Measurements from ENCODE around the gene RCL1. TPM values are rescaled to one million over a fixed set of nuclear protein-coding genes. Genes with fewer than 3 reads are reported as not detected.

The RCL1 gene
- total RNA-seq, 4 donors from 2014 or later, result 15.6 to 29.3 (median 18.3) TPM

DNA sequence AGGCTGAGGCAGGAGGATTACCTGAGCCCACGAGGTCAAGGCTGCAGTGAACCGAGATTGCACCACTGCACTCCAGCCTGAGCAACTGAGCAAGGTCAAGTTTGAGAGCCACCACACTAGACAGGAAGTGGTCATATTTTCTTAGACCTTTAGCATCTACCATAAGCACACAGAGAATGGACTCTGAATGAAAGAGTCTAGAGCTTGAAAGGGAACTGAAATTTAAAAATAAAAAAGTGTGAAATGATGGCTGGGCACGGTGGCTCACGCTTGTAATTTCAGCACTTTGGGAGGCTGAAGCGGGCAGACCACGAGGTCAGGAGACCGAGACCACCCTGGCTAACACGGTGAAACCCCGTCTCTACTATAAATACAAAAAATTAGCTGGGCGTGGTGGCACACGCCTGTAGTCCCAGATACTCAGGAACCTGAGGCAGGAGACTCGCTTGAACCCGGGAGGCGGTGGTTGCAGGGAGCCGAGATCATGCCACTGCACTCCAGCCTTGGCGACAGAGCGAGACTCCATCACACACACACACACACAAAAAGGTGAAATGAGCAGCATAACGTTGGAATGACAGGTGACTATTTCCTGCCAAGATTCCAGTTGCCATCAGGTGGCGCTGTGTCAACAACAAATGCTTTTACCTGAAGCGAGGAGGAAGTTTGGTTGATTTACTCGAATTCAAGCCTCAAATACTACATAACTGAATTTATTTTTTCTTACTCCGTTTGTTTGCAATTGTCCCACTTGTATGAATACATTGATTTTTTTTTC is 30.4 kb upstream of the RCL1 start:
- intact Hi-C loops (cut with DNase I), result loop anchor here (5.0 to 10.0 kb wide), 2 partner anchors 225 to 663 kb away; partner anchors contain the start of gene JAK2
- no peaks in the 10 kb centered on the region for H3K9me3 ChIP-seq
- peaks cover 0 to 7% of the 10 kb centered on the region in 2 donors for H3K4me1 ChIP-seq
- H3K27ac ChIP-seq, result no peak overlapping the region
- 30% methylated on average over 22 of the region's 22 CpGs for WGBS, 2 donors
- DNase-seq, result peak; percentile 81 to 88
- no peaks in the 10 kb centered on the region for H3K27me3 ChIP-seq
- no peak overlapping the region for H3K4me3 ChIP-seq (replicated peaks in 1 of 3)
- no peaks in the 10 kb centered on the region for H3K36me3 ChIP-seq
- TF ChIP-seq, protein P1, sequence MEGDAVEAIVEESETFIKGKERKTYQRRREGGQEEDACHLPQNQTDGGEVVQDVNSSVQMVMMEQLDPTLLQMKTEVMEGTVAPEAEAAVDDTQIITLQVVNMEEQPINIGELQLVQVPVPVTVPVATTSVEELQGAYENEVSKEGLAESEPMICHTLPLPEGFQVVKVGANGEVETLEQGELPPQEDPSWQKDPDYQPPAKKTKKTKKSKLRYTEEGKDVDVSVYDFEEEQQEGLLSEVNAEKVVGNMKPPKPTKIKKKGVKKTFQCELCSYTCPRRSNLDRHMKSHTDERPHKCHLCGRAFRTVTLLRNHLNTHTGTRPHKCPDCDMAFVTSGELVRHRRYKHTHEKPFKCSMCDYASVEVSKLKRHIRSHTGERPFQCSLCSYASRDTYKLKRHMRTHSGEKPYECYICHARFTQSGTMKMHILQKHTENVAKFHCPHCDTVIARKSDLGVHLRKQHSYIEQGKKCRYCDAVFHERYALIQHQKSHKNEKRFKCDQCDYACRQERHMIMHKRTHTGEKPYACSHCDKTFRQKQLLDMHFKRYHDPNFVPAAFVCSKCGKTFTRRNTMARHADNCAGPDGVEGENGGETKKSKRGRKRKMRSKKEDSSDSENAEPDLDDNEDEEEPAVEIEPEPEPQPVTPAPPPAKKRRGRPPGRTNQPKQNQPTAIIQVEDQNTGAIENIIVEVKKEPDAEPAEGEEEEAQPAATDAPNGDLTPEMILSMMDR (IDR thresholded peaks at IDR 0.05), result peak; percentile 55 to 92 (median 79)
- no peak for TF ChIP-seq POLR2A (IDR thresholded peaks at IDR 0.05)

DNA sequence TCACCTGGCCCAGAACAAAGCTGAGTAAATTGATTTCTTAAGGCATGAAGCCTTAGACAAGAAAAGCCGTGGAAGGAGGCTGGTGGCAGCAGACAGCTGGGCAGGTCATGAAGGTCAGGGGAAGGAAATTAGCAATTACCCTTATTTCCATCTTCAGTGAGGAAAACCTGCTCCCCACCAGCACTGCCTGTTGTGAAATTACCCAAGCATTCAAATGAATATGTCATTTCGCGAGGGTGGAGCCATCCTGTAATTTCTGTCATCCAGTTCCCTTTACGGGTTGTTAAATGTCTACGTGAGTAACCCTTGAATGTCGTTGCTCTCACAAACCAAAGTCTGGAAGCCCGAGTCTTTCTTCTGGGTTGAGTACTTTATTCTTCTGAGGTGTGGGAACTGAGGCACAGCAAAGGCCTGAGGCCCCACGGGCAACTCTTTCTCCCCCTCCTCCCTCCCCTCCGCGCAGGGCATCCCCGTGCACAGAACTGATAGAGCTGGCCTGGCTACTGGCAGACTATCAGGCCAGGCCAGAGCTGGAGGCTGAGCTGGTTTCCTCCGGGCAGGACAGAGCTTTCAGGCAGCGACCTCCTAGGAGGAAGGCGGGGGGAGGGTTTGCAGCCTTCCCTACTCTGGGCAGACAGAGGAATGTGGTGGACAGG is 29.7 kb upstream of the RCL1 start:
- DNase-seq, result no peak
- Histone ChIP-seq H3K9me3 (no peaks in the 10 kb centered on the region), H3K4me3 (replicated peaks in 1 of 3) (no peak overlapping the region), H3K36me3 (no peaks in the 10 kb centered on the region), H3K27me3 (no peaks in the 10 kb centered on the region), H3K4me1 (peaks cover 0 to 7% of the 10 kb centered on the region in 2 donors), H3K27ac (no peak overlapping the region)
- TF ChIP-seq POLR2A (IDR thresholded peaks at IDR 0.05), result no peak
- TF ChIP-seq, protein P1 (IDR thresholded peaks at IDR 0.05), result no peak
- WGBS, 2 donors, result 54 to 56% methylated on average over 14 of the region's 14 CpGs
- intact Hi-C loops (cut with DNase I), result loop anchor here (5.0 to 10.0 kb wide), 2 partner anchors 224 to 662 kb away; partner anchors contain the start of gene JAK2

DNA sequence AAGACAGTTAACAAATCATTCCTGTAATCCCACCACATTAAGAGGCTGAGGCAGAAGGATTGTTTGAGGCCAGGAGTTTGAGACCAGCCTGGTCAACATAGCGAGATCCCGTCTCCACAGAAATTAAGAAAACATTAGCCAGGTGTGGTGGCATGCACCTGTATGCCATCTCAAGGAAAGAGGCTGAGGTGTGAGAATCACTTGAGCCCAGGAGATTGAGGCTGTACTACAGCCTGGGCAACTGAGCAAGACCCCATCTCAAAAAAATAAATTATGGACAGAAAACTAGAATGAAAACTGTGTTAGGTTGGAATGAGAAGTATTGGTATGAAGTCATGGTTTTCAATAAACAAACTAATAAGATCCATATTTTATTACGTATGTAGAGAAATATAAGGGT is 28.7 kb upstream of the RCL1 start:
- H3K36me3 ChIP-seq, result no peaks in the 10 kb centered on the region
- DNase-seq, result no peak
- H3K9me3 ChIP-seq, result no peaks in the 10 kb centered on the region
- no peak overlapping the region for H3K27ac ChIP-seq
- WGBS, 2 donors, result 65 to 78% methylated on average over 3 of the region's 3 CpGs
- H3K4me3 ChIP-seq (replicated peaks in 1 of 3), result no peak overlapping the region
- H3K4me1 ChIP-seq, result peaks cover 0 to 7% of the 10 kb centered on the region in 2 donors
- no peaks in the 10 kb centered on the region for H3K27me3 ChIP-seq
- intact Hi-C loops (cut with DNase I), result loop anchor here (5.0 to 10.0 kb wide), 2 partner anchors 223 to 661 kb away; partner anchors contain the start of gene JAK2
- TF ChIP-seq POLR2A (IDR thresholded peaks at IDR 0.05), result no peak
- TF ChIP-seq, protein P1 (IDR thresholded peaks at IDR 0.05), result no peak

DNA sequence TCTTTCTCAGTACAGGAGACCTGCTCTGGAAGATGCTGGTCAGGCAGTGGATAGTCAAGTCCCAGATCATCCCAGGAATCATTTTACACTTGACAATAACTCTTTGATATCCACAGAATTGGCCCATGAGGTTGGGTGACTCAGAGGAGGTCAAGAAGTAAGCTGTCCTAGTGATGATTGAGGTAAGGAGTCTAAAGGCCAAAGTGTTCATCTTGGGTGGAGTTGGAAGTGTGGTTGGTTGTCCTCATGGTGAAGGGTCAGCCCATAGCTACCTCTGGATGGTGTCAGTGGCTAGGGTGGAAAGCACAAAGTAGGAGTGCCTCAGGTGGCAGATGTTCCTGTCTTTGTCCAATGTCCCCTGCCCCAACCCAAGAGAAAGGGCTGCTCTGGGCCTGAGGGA is 24.1 kb upstream of the RCL1 start:
- Histone ChIP-seq H3K4me1 (no peaks in the 10 kb centered on the region), H3K9me3 (no peaks in the 10 kb centered on the region), H3K36me3 (no peaks in the 10 kb centered on the region), H3K27me3 (no peaks in the 10 kb centered on the region), H3K27ac (no peak overlapping the region), H3K4me3 (replicated peaks in 1 of 3) (no peak overlapping the region)
- no peak for DNase-seq
- intact Hi-C loops (cut with DNase I), result loop anchor here (10.0 kb wide), 1 partner anchor 656 kb away; no protein-coding TSS in a partner anchor
- TF ChIP-seq POLR2A (IDR thresholded peaks at IDR 0.05), result no peak
- TF ChIP-seq, protein P1 (IDR thresholded peaks at IDR 0.05), result no peak

Measured in thyroid gland (tissue), 4 donors.